NT2/D1 (cell line): ENCODE measurements around the gene MBOAT1.
"Not testable (repeated sequence)": the region's sequence is repeated elsewhere in the genome, so short reads cannot be mapped to it uniquely, and the experiment has no call there.

Experiments
- DNase-seq: peaks from one replicate; pipeline ENCODE4 v3.0.0-alpha.2; 2011; ENCODE audit warnings: low read depth, low spot score
- H3K27me3 ChIP-seq: 2 replicates; pipeline ENCODE4 v1.6.0; 2011; ENCODE audit warnings: mild to moderate bottlenecking; ENCODE audit not compliant: insufficient read length, insufficient read depth
- H3K36me3 ChIP-seq: 2 replicates; pipeline ENCODE4 v1.6.1; 2011; ENCODE audit warnings: mild to moderate bottlenecking, low read length, mixed read lengths; ENCODE audit not compliant: insufficient read depth, insufficient read length
- H3K4me1 ChIP-seq: 2 replicates; pipeline ENCODE4 v1.5.1; 2011; ENCODE audit not compliant: insufficient read depth, insufficient read length
- H3K4me3 ChIP-seq: 2 replicates; pipeline ENCODE4 v1.5.1; 2011; ENCODE audit warnings: low read depth; ENCODE audit not compliant: insufficient read length
- H3K9ac ChIP-seq: 2 replicates; pipeline ENCODE4 v1.6.0; 2011; ENCODE audit warnings: low read depth; ENCODE audit not compliant: insufficient read length
- H3K9me3 ChIP-seq: 2 replicates; pipeline ENCODE4 v1.5.1; 2011; ENCODE audit warnings: mild to moderate bottlenecking, low read length; ENCODE audit not compliant: insufficient read depth
- SUZ12 ChIP-seq: IDR thresholded peaks from 2 replicates; pipeline ENCODE4 v1.6.1; 2011; ENCODE audit not compliant: insufficient read length, insufficient read depth; ENCODE audit errors: extremely low read depth
- YY1 ChIP-seq: IDR thresholded peaks from 2 replicates; pipeline ENCODE4 v1.6.1; 2011; ENCODE audit not compliant: insufficient read length, insufficient read depth
- ZNF274 ChIP-seq: IDR thresholded peaks from 2 replicates; pipeline ENCODE4 v1.6.1; 2011; ENCODE audit warnings: mild to moderate bottlenecking, low read depth, low read length

MBOAT1 gene

GRCh38 chr6:20252311-20252710, 40.0 kb upstream of the MBOAT1 start:
- no peak for TF ChIP-seq SUZ12
- no peak for TF ChIP-seq ZNF274
- no peak for TF ChIP-seq YY1
- Histone ChIP-seq H3K27me3 (no peaks in the 10 kb centered on the region), H3K9ac (no peak overlapping the region), H3K4me1 (no peaks in the 10 kb centered on the region), H3K36me3 (no peaks in the 10 kb centered on the region), H3K4me3 (no peak overlapping the region), H3K9me3 (no peaks in the 10 kb centered on the region)
- DNase-seq, result no peak

GRCh38 chr6:20251525-20251924, 39.3 kb upstream of the MBOAT1 start:
- Histone ChIP-seq H3K36me3 (no peaks in the 10 kb centered on the region), H3K9me3 (no peaks in the 10 kb centered on the region), H3K4me3 (no peak overlapping the region), H3K9ac (no peak overlapping the region), H3K4me1 (no peaks in the 10 kb centered on the region), H3K27me3 (no peaks in the 10 kb centered on the region)
- TF ChIP-seq ZNF274, result no peak
- DNase-seq, result no peak

- TF ChIP-seq YY1 (no peak), SUZ12 (no peak), ZNF274 (no peak)
- no peak for DNase-seq
- no peaks in the 10 kb centered on the region for H3K4me1 ChIP-seq
- no peaks in the 10 kb centered on the region for H3K36me3 ChIP-seq
- H3K4me3 ChIP-seq, result no peak overlapping the region
- no peaks in the 10 kb centered on the region for H3K27me3 ChIP-seq
- no peak overlapping the region for H3K9ac ChIP-seq
- 0 out of 2 replicates have a peak, but pooled peaks cover 4% of the 10 kb centered on the region for H3K9me3 ChIP-seq
Measured at GRCh38 chr6:20246125-20246524, 33.9 kb upstream of the MBOAT1 start.

- H3K36me3 ChIP-seq, H3K9ac ChIP-seq, H3K9me3 ChIP-seq, H3K4me1 ChIP-seq, H3K4me3 ChIP-seq, H3K27me3 ChIP-seq, DNase-seq: not testable (repeated sequence)
Measured at GRCh38 chr6:20244807-20245681, 32.8 kb upstream of the MBOAT1 start.

GRCh38 chr6:20243288-20243687, 31.0 kb upstream of the MBOAT1 start:
- Histone ChIP-seq H3K4me3 (no peak overlapping the region), H3K4me1 (no peaks in the 10 kb centered on the region), H3K27me3 (no peaks in the 10 kb centered on the region), H3K9ac (no peak overlapping the region), H3K9me3 (0 out of 2 replicates have a peak, but pooled peaks cover 4% of the 10 kb centered on the region), H3K36me3 (no peaks in the 10 kb centered on the region)
- DNase-seq, result no peak
- no peak for TF ChIP-seq SUZ12
- no peak for TF ChIP-seq YY1

DNA sequence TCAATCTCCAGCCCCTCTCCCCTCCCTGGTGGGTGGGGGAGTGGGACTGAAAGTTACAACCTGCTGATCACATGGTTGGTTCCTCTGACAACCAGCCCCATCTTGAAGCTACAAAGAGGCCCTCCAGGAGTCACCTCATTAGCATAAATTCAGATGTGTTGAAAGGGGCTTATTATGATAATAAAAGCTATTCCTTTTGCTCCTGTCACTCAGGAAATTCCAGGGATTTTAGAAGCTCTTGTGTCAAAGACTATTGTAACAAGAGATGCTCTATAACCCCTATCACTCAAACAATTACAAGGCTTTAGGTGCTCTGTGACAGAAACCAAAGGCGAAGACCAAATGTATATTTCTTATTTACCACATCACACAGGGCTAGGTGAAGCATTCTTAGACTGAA, 30.1 kb upstream of the MBOAT1 start:
- no peak for DNase-seq
- Histone ChIP-seq H3K4me1 (no peaks in the 10 kb centered on the region), H3K27me3 (no peaks in the 10 kb centered on the region), H3K9me3 (0 out of 2 replicates have a peak, but pooled peaks cover 4% of the 10 kb centered on the region), H3K9ac (no peak overlapping the region), H3K36me3 (no peaks in the 10 kb centered on the region), H3K4me3 (no peak overlapping the region)
- TF ChIP-seq SUZ12 (no peak), ZNF274 (no peak), YY1 (no peak)

- no peak overlapping the region for H3K9ac ChIP-seq
- no peak for TF ChIP-seq SUZ12
- H3K9me3 ChIP-seq, result 0 out of 2 replicates have a peak, but pooled peaks cover 4% of the 10 kb centered on the region
- H3K4me1 ChIP-seq, result no peaks in the 10 kb centered on the region
- H3K36me3 ChIP-seq, result no peaks in the 10 kb centered on the region
- no peak for DNase-seq
- H3K4me3 ChIP-seq, result no peak overlapping the region
- no peaks in the 10 kb centered on the region for H3K27me3 ChIP-seq
Measured at GRCh38 chr6:20241102-20241501, 28.8 kb upstream of the MBOAT1 start.
